Fibroblast of skin of back (primary cell): ENCODE measurements around the gene HOXA3.

Source experiments
- DNase-seq: peaks from one replicate; pipeline ENCODE4 v3.0.0-alpha.2; 2013

Gene HOXA3

GRCh38 chr7:27154901-27155815 is 2.8 kb upstream of the HOXA3 start:
- no peak for DNase-seq

- no peak for DNase-seq
Measured at GRCh38 chr7:27154369-27154768, 2.0 kb upstream of the HOXA3 start.

- DNase-seq = no peak
Measured at GRCh38 chr7:27153526-27153925, 1.1 kb upstream of the HOXA3 start.

DNA sequence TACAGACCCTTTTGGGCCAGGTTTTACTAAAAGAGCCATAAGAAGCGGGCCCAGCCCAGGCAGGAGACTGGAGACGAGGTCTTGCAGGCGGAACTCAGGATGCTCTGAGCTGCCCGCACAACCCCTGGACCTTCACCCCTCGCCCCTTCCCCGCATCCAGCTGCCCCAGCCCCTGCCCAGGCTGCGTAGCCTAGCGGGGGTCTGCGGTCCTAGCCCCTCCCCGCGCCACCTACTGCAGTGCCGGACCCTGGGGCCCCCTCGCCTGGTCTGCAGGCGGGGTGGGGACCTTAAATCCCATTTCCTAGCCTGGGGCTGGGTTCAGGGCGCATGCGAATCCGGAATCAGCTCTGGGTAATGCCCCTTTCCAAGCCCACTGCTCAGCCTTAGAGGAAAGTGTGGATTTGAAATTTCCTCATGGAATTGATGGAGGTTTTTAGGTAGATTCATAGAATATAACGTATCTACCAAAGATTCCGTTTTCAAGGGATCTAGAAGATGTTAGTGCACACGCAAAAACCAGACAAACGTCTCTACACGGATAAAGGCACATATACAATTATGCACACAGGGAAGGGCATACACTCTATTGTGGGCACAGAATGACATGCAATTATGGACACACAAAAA is 546 bp upstream of the HOXA3 start:
- no peak for DNase-seq

DNA sequence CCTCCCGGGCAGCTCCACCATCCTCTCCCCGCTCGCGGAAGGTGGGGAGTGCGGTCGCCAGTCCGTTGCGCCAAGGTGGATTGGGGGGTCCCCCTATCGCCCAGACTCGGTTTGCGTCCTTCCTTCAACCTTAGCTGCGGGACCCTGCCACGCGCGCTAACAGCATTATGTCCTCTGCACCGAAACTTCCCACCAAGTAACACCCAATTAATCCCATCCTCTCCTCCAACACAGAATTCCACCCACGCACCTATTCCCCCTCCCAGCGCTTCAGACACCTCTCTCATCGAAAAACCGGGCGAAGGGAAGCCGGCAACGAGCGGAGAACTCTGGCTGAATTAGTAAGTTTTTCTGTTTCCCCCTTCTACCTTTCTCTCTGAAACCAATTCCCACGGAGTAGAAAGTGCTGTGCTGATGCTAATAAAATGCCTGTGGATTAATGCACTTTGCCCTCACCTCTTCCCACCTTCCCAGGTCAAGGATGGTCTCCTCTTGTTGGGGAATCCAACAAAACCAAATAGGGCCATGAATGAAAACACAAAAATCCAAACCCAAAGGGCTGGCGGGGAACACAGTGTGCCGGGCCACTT is 947 bp downstream of the HOXA3 start:
- DNase-seq = no peak

DNA sequence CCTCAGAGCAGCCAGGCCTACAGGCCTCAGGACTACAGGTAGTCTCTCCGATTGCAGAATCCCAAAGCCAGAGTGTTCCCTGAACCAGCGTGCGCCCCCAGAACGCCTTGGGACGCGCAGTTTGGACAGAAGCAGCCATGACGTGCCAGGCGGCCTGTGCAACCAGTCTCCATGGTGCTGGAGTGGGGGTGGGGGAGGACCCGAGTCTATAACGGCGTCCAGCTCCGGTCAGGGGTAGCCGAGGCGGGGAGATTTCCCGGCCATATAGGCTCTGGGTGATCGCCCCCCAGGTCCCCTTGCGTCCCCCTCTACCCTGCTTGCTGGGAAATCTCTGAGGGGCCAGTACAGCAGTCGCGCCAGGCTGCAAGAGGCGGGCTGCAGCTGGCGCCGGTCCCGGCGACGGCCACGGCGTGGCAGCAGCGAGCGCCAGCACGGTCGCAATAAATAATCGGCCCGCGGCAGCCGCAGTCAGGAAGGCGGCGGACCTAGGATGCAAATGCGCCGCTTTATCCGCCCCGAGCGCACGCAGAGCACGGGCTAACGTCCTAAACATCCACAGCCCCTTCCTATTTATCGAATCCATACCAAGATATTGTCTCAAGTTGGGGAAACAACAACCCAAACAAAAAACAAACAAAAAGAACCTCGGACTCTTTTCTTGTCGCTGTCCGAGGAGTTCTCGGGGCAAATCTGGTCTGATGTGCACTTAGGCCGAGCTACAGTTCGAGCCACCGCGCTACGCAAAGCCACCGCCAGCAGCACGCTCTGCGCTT is 1.6 kb downstream of the HOXA3 start:
- DNase-seq = peak; percentile 49

DNA sequence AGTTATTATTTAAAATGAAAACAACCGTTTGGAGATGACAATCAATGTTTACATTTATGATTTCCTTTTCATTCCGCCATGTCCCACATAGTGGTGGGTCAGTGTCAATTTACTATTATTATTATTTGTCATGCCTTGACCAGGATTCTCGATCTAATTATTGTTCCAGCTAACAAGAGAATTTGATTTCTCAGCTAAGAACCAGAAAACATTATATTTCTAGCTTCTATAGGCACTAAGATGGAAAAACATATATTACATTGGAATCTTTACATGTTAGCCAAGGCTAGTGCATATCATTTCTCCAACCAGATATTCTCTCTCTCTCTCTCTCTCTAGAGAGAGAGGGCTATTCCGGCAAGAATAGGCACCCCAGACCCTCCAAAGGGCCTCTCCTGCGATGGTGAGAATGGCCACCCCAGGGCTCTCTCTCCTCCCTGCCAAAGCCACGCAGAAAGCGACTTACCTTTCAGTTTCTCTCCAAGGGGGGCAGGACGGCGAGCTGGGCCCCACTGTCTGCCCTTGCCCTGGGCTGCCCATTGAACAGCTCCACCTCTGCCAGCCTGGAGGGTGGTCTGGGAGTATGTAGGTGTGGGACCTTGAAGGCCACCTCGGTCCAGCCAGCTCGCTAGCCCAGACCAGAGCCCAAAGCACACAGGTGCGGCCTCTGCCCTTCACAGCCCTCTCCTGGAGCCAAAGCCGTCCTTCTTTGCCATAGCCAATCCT is 2.4 kb downstream of the HOXA3 start:
- DNase-seq = no peak

- no peak for DNase-seq
Measured at GRCh38 chr7:27148756-27149641, 3.4 kb downstream of the HOXA3 start.

DNA sequence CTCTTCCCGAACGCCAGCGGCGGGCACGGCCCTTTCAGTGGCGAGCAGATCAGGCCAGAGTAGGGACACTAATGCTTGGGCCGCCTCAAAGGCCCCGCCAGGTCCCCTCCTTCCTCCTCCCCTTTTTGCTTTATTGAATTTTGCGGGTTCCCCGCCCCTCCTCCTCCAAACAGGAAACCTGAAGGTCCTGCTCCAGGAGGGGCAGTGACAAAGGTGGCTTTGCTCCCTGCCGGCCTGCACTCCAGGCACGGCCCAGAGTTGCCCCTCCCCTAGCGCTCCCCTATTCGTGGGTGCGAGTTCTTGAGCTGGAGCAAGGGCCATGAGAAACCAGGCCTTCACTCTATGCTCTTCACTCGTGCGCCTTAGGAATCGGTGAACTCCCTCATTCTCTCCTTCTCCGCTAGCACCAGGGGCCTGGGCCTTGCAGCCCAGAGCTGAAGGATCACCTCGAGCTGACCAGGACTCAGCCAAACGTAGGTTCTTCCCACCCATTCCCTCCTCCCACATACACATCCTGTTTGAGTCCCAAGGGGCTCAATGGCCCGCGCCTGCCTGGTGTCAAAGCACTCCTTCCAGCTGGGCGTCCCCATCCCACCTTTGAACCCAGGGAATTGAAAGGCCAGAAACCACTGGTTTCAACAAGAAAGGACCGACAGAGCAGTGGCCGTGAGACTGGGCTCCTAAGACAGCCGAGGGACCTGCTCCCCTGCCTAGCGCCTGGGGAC is 4.2 kb downstream of the HOXA3 start:
- no peak for DNase-seq

GRCh38 chr7:27147199-27148030 is 5.0 kb downstream of the HOXA3 start, which contains the start of gene HOXA6:
TSS of gene HOXA6 (minus strand) at chr7:27147774. CDS start at chr7:27147749, 25 bp downstream.
- DNase-seq = no peak

DNA sequence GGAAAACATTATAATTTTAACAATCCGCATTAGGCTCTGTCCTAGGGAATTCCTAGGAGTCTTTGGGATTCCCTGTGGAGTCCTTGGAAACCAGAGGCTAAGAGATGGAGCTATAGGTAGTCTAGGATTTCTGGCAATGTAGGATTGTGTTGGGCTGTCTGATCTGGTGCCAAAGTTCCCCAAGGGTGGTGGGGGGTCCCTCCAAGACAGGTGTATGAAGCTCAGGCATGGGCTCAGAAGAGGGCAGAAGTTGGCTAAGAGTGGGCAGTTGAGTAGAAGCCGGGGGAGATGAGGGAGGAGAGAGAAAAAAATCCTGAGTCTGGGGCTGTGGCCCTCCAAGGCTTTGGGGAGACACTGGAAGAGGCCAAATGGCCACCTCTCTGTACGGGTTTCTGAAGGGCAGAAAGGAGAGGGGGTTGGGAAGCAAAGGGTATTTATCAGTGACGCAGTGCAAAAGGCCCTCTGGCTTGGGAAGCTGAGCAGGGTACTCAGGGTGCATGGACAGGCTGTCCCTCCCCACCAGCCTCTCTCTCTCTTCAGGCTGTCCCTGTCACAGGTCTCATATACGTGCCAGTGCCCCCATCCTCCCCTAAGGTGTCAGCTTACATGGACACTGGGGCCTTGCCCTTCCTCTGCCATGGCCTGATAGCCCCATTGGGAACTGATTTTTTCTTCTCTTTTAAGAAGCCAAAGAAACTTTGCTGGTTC is 5.7 kb downstream of the HOXA3 start:
- no peak for DNase-seq

- DNase-seq = no peak
Measured at GRCh38 chr7:27145914-27146412, 6.4 kb downstream of the HOXA3 start.

- DNase-seq = no peak
Measured at GRCh38 chr7:27145165-27145913, 7.0 kb downstream of the HOXA3 start.

- no peak for DNase-seq
Measured at GRCh38 chr7:27144781-27145164, 7.6 kb downstream of the HOXA3 start.

DNA sequence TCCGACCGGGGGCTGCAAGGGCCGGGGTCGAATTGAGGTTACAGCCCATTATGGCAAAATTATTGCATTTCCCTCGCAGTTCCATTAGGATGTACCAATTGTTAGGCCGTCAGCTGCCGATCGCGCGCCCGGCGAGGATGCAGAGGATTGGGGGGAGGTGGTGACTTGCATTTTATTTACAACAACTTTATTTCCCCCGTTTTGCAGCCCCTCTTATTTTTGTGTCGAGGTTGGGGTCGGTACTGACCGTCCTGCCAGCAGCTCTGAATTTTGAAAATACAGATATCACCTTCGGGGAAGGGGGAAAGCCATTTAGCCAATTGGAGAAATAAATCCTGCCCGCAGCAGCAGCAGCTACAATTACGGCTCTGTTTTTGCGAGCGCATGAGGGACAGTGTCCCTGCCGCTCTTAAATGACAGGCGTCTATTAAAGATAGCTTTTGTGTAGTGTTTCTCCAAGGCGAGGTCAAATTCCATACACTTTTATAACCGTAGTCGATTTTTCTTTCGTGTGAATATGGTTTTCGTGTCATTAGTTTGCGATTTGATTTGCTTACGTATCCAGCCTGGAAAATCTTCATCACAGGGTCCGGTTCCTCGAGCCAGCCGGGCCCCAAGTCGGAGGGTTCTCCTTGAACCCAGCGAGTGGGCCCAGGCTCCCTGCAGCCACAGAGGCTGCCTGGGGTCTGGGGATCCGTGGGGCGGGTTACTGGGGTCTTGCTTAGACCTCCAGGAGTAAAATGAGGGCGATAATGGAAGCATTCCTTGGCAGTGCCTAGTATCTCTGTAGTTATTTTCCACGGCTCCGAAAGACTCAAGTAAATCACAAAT is 8.2 kb downstream of the HOXA3 start:
- DNase-seq = no peak

DNA sequence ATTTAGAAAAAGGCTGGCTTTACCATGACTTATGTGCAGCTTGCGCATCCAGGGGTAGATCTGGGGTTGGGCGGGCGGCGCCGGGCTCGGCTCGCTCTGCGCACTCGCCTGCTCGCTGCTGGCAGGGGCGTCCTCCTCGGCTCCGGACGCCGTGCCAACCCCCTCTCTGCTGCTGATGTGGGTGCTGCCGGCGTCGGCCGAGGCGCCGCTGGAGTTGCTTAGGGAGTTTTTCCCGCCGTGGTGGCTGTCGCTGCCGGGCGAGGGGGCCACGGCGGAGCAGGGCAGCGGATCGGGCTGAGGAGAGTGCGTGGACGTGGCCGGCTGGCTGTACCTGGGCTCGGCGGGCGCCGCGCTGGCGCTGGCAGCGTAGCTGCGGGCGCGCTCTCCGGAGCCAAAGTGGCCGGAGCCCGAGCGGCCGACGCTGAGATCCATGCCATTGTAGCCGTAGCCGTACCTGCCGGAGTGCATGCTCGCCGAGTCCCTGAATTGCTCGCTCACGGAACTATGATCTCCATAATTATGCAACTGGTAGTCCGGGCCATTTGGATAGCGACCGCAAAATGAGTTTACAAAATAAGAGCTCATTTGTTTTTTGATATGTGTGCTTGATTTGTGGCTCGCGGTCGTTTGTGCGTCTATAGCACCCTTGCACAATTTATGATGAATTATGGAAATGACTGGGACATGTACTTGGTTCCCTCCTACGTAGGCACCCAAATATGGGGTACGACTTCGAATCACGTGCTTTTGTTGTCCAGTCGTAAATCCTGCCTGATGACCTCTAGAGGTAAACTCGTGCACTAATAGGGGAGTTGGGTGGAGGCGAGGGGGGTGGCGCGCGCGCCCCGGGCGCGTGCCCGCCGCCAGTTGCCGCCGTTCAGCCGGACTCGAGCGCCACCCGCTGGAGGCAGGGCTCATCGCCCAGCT is 9.1 kb downstream of the HOXA3 start, which contains the start of gene HOXA5:
TSS of gene HOXA5 (minus strand) at position 659 of the 927 bp plus-strand sequence. CDS start at position 585, 74 bp downstream.
- DNase-seq = no peak
